ENCODE results near the gene UGT1A6.
A peak's percentile ranks its signal among the peaks of the same experiment; 100 is the strongest.
"Not testable (repeated sequence)": the region's sequence is repeated elsewhere in the genome, so short reads cannot be mapped to it uniquely, and the experiment has no call there.

Gene UGT1A6

DNA sequence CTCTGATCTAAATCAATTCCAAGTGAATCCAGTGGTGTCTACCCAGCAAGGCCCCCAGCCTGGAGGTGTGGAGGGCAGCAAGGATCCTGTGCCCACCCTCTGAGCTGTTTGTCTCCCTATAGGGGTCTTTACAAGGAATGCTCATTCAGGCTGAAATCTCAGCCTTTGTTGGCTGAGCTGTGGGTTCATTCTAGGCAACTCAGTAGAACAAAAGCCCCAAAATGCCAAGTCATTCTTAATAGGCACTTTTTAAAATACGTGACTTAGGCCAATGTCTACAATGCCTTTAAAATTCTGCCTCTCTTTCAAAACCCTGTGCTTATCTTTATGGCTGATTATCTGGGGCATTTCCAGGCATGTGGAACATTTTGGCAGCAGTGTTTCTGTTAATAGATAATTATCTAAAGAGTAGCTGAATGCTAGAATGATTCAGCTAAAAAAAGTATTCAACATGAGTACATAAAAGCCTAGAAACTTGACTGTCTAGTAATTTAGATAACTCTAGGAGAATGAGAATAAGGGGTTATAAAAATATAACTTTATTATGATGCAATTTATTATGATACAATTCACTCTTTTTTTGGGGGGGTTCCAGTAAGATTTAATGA is 7.4 kb downstream of the UGT1A6 start:
- Histone ChIP-seq H3K4me1 (ENCODE audit: control insufficient read depth in 1 of 2, insufficient read depth in 2 of 2, low read length in 2 of 2) (peaks cover 0 to 5% of the 10 kb centered on the region in 2 donors), H3K9me3 (ENCODE audit: control insufficient read depth in 1 of 2, low read length in 2 of 2) (no peaks in the 10 kb centered on the region), H3K27me3 (ENCODE audit: control insufficient read depth in 1 of 2, insufficient read depth in 2 of 2, low read length in 2 of 2) (no peaks in the 10 kb centered on the region), H3K4me3 (ENCODE audit: low read depth in 1 of 2, low read length in 2 of 2) (no peak overlapping the region), H3K36me3 (ENCODE audit: control insufficient read depth in 1 of 2, insufficient read depth in 2 of 2, low read length in 2 of 2) (no peaks in the 10 kb centered on the region), H3K9ac (ENCODE audit: low read depth in 1 of 2, low read length in 2 of 2) (no peak overlapping the region), H3K27ac (ENCODE audit: low read depth, low read length) (no peak overlapping the region)

DNA sequence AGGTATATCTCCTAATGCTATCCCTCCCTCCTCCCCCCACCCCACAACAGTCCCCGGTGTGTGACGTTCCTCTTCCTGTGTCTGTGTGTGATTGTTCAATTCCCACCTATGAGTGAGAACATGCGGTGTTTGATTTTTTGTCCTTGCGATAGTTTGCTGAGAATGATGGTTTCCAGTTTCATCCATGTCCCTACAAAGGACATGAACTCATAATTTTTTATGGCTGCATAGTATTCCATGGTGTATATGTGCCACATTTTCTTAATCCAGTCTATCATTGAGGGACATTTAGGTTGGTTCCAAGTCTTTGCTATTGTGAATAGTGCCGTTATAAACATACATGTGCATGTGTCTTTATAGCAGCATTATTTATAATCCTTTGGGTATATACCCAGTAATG is 8.2 kb downstream of the UGT1A6 start:
- peaks cover 0 to 11% of the 10 kb centered on the region in 2 donors for H3K4me1 ChIP-seq (ENCODE audit: control insufficient read depth in 1 of 2, insufficient read depth in 2 of 2, low read length in 2 of 2)
- not testable (repeated sequence) for H3K27ac ChIP-seq (ENCODE audit: low read depth, low read length)

DNA sequence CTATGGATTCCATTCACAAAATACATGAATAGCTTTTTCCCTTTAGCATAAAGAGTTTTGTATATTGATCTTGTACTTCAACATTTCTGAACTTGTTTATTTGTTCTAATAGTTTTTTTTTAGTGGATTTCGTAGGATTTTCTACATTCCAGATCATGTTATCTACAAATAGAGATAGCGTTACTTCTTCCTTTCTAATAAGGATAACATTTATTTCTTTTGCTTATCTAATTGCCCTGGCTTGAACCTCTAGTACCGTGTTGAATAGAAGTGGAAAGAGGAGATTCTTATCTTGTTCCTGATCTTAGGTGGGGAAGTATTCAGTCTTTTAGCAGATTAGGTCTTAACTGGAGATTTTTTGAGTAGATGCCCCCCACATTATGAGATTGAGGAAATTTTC is 9.5 kb downstream of the UGT1A6 start:
- H3K4me3 ChIP-seq (ENCODE audit: low read depth in 1 of 2, low read length in 2 of 2) = no peak overlapping the region
- H3K27me3 ChIP-seq (ENCODE audit: control insufficient read depth in 1 of 2, insufficient read depth in 2 of 2, low read length in 2 of 2) = no peaks in the 10 kb centered on the region
- H3K9me3 ChIP-seq (ENCODE audit: control insufficient read depth in 1 of 2, low read length in 2 of 2) = no peaks in the 10 kb centered on the region
- no peak overlapping the region for H3K27ac ChIP-seq (ENCODE audit: low read depth, low read length)
- no peak overlapping the region for H3K9ac ChIP-seq (ENCODE audit: low read depth in 1 of 2, low read length in 2 of 2)
- H3K36me3 ChIP-seq (ENCODE audit: control insufficient read depth in 1 of 2, insufficient read depth in 2 of 2, low read length in 2 of 2) = no peaks in the 10 kb centered on the region
- peaks cover 5 to 18% of the 10 kb centered on the region in 2 donors for H3K4me1 ChIP-seq (ENCODE audit: control insufficient read depth in 1 of 2, insufficient read depth in 2 of 2, low read length in 2 of 2)

More for the DNA sequence above, 8.2 kb downstream of the UGT1A6 start:
- H3K27me3 ChIP-seq (ENCODE audit: control insufficient read depth in 1 of 2, insufficient read depth in 2 of 2, low read length in 2 of 2); H3K9me3 ChIP-seq (ENCODE audit: control insufficient read depth in 1 of 2, low read length in 2 of 2); H3K4me3 ChIP-seq (ENCODE audit: low read depth in 1 of 2, low read length in 2 of 2); H3K36me3 ChIP-seq (ENCODE audit: control insufficient read depth in 1 of 2, insufficient read depth in 2 of 2, low read length in 2 of 2); H3K9ac ChIP-seq (ENCODE audit: low read depth in 1 of 2, low read length in 2 of 2): not testable (repeated sequence)

DNA sequence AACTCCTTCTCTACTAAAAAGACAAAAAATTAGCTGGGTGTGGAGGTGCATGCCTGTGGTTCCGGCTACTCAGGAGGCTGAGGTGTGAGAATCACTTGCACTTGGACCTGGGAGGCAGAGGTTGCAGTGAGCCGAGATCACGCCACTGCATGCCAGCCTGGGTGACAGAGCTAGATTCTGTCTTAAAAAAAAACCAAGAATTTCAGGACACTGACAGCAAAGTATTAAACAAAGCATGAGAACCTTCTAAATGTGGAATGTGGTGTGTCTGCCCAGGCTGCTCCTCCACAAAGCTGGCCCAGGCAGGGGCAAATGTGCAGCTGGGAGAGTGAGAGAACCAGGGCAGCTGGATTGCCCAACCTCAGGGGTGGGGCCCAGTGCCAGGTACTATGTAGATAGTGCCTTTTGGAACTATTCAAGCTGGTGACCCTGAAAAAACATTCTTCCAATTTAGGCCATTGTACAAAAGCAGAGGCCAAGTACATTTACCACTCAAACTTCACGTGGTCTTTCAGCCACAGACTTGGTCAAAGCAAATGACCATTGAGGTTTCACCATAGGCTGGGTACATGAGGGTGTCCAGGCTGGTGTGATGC is 13.3 kb downstream of the UGT1A6 start:
- Histone ChIP-seq H3K9ac (ENCODE audit: low read depth in 1 of 2, low read length in 2 of 2) (no peak overlapping the region), H3K27ac (ENCODE audit: low read depth, low read length) (no peak overlapping the region), H3K27me3 (ENCODE audit: control insufficient read depth in 1 of 2, insufficient read depth in 2 of 2, low read length in 2 of 2) (no peaks in the 10 kb centered on the region), H3K9me3 (ENCODE audit: control insufficient read depth in 1 of 2, low read length in 2 of 2) (no peaks in the 10 kb centered on the region), H3K4me3 (ENCODE audit: low read depth in 1 of 2, low read length in 2 of 2) (no peak overlapping the region), H3K36me3 (ENCODE audit: control insufficient read depth in 1 of 2, insufficient read depth in 2 of 2, low read length in 2 of 2) (no peaks in the 10 kb centered on the region), H3K4me1 (ENCODE audit: control insufficient read depth in 1 of 2, insufficient read depth in 2 of 2, low read length in 2 of 2) (peaks cover 7 to 13% of the 10 kb centered on the region in 2 donors)

DNA sequence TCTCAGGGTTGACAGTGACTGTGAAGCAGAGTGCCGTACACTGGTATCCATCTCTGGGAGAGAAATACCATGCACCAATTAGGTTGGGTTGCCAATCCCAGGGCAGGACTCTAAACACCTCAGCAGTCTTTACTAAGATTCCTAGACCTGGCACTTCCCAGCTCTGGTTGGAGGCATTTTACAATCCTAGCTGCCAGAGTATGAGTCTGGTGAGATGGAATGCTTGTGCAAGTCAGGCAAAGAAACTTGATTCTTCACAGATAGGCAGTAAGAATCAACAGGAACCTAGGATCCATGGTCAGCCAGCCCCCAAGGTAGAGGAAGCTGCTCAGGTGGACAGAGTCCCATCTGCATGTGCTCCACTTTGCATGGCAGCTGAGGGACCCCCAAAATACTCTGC is 14.0 kb downstream of the UGT1A6 start:
- no peaks in the 10 kb centered on the region for H3K36me3 ChIP-seq (ENCODE audit: control insufficient read depth in 1 of 2, insufficient read depth in 2 of 2, low read length in 2 of 2)
- H3K9ac ChIP-seq (ENCODE audit: low read depth in 1 of 2, low read length in 2 of 2) = no peak overlapping the region
- H3K27ac ChIP-seq (ENCODE audit: low read depth, low read length) = no peak overlapping the region
- H3K27me3 ChIP-seq (ENCODE audit: control insufficient read depth in 1 of 2, insufficient read depth in 2 of 2, low read length in 2 of 2) = no peaks in the 10 kb centered on the region
- no peaks in the 10 kb centered on the region for H3K9me3 ChIP-seq (ENCODE audit: control insufficient read depth in 1 of 2, low read length in 2 of 2)
- no peak overlapping the region for H3K4me3 ChIP-seq (ENCODE audit: low read depth in 1 of 2, low read length in 2 of 2)
- peaks cover 14 to 19% of the 10 kb centered on the region in 2 donors for H3K4me1 ChIP-seq (ENCODE audit: control insufficient read depth in 1 of 2, insufficient read depth in 2 of 2, low read length in 2 of 2)

GRCh38 chr2:233707940-233708644 is 15.4 kb downstream of the UGT1A6 start:
- Histone ChIP-seq H3K4me3 (ENCODE audit: low read depth in 1 of 2, low read length in 2 of 2) (no peak overlapping the region), H3K27me3 (ENCODE audit: control insufficient read depth in 1 of 2, insufficient read depth in 2 of 2, low read length in 2 of 2) (no peaks in the 10 kb centered on the region), H3K9ac (ENCODE audit: low read depth in 1 of 2, low read length in 2 of 2) (no peak overlapping the region), H3K36me3 (ENCODE audit: control insufficient read depth in 1 of 2, insufficient read depth in 2 of 2, low read length in 2 of 2) (no peaks in the 10 kb centered on the region), H3K4me1 (ENCODE audit: control insufficient read depth in 1 of 2, insufficient read depth in 2 of 2, low read length in 2 of 2) (peaks cover 27 to 33% of the 10 kb centered on the region in 2 donors), H3K27ac (ENCODE audit: low read depth, low read length) (no peak overlapping the region), H3K9me3 (ENCODE audit: control insufficient read depth in 1 of 2, low read length in 2 of 2) (no peaks in the 10 kb centered on the region)

GRCh38 chr2:233708942-233709341 is 16.3 kb downstream of the UGT1A6 start:
- H3K9me3 ChIP-seq (ENCODE audit: control insufficient read depth in 1 of 2, low read length in 2 of 2) = no peaks in the 10 kb centered on the region
- H3K4me1 ChIP-seq (ENCODE audit: control insufficient read depth in 1 of 2, insufficient read depth in 2 of 2, low read length in 2 of 2) = peaks cover 30 to 35% of the 10 kb centered on the region in 2 donors
- H3K27ac ChIP-seq (ENCODE audit: low read depth, low read length) = no peak overlapping the region
- H3K9ac ChIP-seq (ENCODE audit: low read depth in 1 of 2, low read length in 2 of 2) = no peak overlapping the region
- H3K4me3 ChIP-seq (ENCODE audit: low read depth in 1 of 2, low read length in 2 of 2) = no peak overlapping the region
- H3K36me3 ChIP-seq (ENCODE audit: control insufficient read depth in 1 of 2, insufficient read depth in 2 of 2, low read length in 2 of 2) = no peaks in the 10 kb centered on the region
- no peaks in the 10 kb centered on the region for H3K27me3 ChIP-seq (ENCODE audit: control insufficient read depth in 1 of 2, insufficient read depth in 2 of 2, low read length in 2 of 2)

DNA sequence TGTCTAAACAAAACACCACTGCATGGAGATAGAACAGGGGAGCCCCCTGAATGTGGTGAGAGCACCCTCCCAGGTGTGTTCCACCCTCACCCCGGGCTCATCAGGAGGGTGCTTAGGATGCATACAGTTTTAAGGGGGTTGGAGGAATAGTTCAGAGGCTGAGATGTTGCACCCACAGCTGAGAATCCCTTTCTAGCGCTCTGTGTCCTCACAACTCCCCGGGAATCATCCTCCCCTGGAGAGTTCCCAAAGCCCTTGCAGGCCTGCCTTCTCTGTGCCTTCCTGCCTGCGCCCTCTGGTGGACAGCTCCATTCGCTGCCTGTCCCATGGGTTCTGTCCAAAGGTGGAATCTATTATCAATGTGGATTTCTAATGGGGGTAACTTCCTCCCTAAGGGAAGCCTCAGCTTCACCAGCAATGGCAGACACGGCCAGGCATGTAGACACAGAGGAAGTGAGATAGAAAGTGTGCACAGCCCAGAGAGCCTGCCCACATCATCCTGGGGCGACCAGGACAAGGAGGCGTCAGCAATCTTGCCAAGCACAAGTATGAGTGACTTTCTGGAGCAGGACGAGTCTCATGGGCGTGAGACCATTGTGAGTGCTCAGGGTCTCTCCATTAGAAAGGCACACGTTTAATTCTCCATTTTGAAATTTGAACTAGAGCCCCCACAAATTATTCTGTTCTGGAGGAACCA is 18.8 kb downstream of the UGT1A6 start:
- H3K9ac ChIP-seq (ENCODE audit: low read depth in 1 of 2, low read length in 2 of 2) = peak overlapping the region in 1 of 2 donors; percentile 47
- no peak overlapping the region for H3K4me3 ChIP-seq (ENCODE audit: low read depth in 1 of 2, low read length in 2 of 2)
- H3K27me3 ChIP-seq (ENCODE audit: control insufficient read depth in 1 of 2, insufficient read depth in 2 of 2, low read length in 2 of 2) = no peaks in the 10 kb centered on the region
- peaks cover 24 to 25% of the 10 kb centered on the region in 2 donors for H3K4me1 ChIP-seq (ENCODE audit: control insufficient read depth in 1 of 2, insufficient read depth in 2 of 2, low read length in 2 of 2)
- H3K9me3 ChIP-seq (ENCODE audit: control insufficient read depth in 1 of 2, low read length in 2 of 2) = no peaks in the 10 kb centered on the region
- H3K36me3 ChIP-seq (ENCODE audit: control insufficient read depth in 1 of 2, insufficient read depth in 2 of 2, low read length in 2 of 2) = no peaks in the 10 kb centered on the region
- H3K27ac ChIP-seq (ENCODE audit: low read depth, low read length) = no peak overlapping the region

DNA sequence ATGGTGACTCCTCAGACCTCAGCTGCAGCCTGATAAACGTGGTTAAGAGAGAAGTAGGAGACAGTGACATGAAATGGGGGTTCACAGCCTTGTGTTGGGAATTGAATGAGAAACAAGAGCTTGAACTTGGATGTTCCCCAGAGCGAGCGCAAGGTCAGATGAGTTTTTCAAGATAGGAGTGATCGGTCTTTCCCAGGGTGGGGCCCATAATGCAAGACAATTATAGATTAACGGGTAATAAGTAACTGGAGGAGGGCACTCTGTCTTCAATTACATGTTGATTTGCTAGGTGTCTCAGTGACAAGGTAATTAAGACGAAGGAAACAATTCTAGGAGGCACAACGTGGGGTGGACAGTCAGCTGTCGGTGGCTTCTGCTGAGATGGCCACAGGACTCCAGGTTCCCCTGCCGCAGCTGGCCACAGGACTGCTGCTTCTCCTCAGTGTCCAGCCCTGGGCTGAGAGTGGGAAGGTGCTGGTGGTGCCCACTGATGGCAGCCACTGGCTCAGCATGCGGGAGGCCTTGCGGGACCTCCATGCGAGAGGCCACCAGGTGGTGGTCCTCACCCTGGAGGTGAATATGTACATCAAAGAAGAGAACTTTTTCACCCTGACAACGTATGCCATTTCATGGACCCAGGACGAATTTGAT is 20.0 kb downstream of the UGT1A6 start, which contains the start of gene UGT1A5:
TSS of gene UGT1A5 (plus strand) at position 297 of the 651 bp plus-strand sequence. CDS start at position 382, 85 bp downstream.
- no peaks in the 10 kb centered on the region for H3K36me3 ChIP-seq (ENCODE audit: control insufficient read depth in 1 of 2, insufficient read depth in 2 of 2, low read length in 2 of 2)
- peaks cover 23 to 25% of the 10 kb centered on the region in 2 donors for H3K4me1 ChIP-seq (ENCODE audit: control insufficient read depth in 1 of 2, insufficient read depth in 2 of 2, low read length in 2 of 2)
- H3K27ac ChIP-seq (ENCODE audit: low read depth, low read length) = no peak within 1 kb of the TSS
- peak within 1 kb of the TSS in 1 of 2 donors; percentile 6 for H3K4me3 ChIP-seq (ENCODE audit: low read depth in 1 of 2, low read length in 2 of 2)
- no peaks in the 10 kb centered on the region for H3K9me3 ChIP-seq (ENCODE audit: control insufficient read depth in 1 of 2, low read length in 2 of 2)
- no peaks in the 10 kb centered on the region for H3K27me3 ChIP-seq (ENCODE audit: control insufficient read depth in 1 of 2, insufficient read depth in 2 of 2, low read length in 2 of 2)
- H3K9ac ChIP-seq (ENCODE audit: low read depth in 1 of 2, low read length in 2 of 2) = no peak within 1 kb of the TSS
